Vagina (tissue), 2 donors: ENCODE data around the gene SELP.

Source experiments
- CTCF ChIP-seq, 3 experiments: fragments of 450-650 bp in 2 of 3; fragments of 200-600 bp in 1 of 3; sonication (generic) in 1 of 3; IDR thresholded peaks; one replicate each; pipeline ENCODE4 v1.5.1; 2017 to 2019; ENCODE audit warnings: antibody characterized with exemption in 3 of 3, mild to moderate bottlenecking in 2 of 3, moderate library complexity in 2 of 3
- POLR2A ChIP-seq, 2 donors: fragments of 450-650 bp; IDR thresholded peaks; one replicate each; pipeline ENCODE4 v1.6.1; 2017; ENCODE audit warnings: antibody characterized with exemption in 2 of 2, mild to moderate bottlenecking in 2 of 2, moderate library complexity in 2 of 2
- POLR2AphosphoS5 ChIP-seq, 2 donors: sonication (generic); formaldehyde crosslinking; IDR thresholded peaks; one replicate each; pipeline ENCODE4 v1.9.0; 2017; ENCODE audit warnings: antibody characterized with exemption in 2 of 2, mild to moderate bottlenecking in 2 of 2, low read depth in 1 of 2; ENCODE audit not compliant: insufficient read depth in 1 of 2

- TF ChIP-seq CTCF (IDR thresholded peaks at IDR 0.05) (no peak), POLR2A (IDR thresholded peaks at IDR 0.05) (no peak), POLR2AphosphoS5 (IDR thresholded peaks at IDR 0.05; ENCODE audit: insufficient read depth in 1 of 2, low read depth in 1 of 2) (peak in 1 of 2 donors; percentile 71)
Measured at GRCh38 chr1:169610108-169610507, 19.8 kb downstream of the SELP start.
